ENCODE results near the gene SCN1B. TPM values are rescaled to one million over a fixed set of nuclear protein-coding genes. Genes with fewer than 3 reads are reported as not detected.

SCN1B gene
- total and polyA plus RNA-seq, 2 of the 13 experiments (the other 11 are each of a cell fraction or from before 2014, with no cell fraction given) = 2.7 to 20.1 TPM

DNA sequence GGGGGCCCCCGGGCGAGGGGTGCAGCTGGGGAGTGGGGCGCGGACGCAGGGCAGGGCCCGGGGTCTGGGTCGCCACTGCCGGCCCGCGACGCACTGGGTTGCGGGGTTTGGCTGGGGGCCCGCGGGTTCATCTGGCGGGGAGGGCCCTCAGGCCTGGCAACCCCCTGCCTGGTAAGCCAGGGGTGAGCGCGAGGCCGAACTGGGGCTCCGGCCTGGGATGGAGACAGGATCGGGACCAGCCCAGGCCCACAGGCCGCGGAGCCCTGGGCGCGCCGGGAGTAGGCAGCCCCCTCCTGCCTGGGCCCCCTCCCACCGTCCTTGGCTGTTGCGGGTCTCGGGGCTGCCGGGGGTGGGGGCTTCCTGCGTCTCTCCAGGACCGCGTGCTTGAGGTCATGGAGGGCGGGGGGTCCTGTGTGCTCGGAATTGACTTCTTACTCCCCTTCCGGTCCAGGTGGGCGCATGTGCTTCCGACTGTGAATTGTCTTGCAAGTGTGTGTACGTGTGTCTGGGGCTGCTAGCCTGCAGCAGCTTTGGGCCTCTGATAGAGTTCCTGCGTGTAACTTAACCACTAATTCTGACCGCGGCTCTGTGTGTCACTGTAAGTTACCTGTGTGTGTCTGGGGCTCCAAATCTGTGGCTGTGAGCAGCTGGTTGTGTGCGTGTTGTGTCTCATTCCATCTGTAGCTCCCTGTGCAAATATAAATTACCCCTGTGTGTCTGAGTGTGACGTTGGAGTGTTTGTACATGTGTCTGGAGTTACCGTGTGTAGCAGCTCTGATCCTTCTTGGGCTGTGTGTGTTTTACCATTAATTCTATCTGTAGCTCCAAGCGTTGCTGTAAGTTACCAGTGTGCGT lies 29.4 kb upstream of the SCN1B start (continued):
- TF ChIP-seq, protein P1, sequence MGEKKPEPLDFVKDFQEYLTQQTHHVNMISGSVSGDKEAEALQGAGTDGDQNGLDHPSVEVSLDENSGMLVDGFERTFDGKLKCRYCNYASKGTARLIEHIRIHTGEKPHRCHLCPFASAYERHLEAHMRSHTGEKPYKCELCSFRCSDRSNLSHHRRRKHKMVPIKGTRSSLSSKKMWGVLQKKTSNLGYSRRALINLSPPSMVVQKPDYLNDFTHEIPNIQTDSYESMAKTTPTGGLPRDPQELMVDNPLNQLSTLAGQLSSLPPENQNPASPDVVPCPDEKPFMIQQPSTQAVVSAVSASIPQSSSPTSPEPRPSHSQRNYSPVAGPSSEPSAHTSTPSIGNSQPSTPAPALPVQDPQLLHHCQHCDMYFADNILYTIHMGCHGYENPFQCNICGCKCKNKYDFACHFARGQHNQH (CRISPR knock-in tag; IDR thresholded peaks at IDR 0.05) = 0 out of 2 replicates have a peak, but pooled peaks have one; percentile 25
- TF ChIP-seq ZNF563 (CRISPR knock-in tag; IDR thresholded peaks at IDR 0.05) (0 out of 2 replicates have a peak, but pooled peaks have one; percentile 45), POLR2AphosphoS5 (IDR thresholded peaks at IDR 0.05; ENCODE audit: low read depth, low read length) (peak; percentile 41; the same call in 1 of the 2 replicates), RBFOX2 (IDR thresholded peaks at IDR 0.05; ENCODE audit: low read depth, low read length) (peak; percentile 78), SSRP1 (CRISPR knock-in tag; IDR thresholded peaks at IDR 0.05) (peak; percentile 72; the same call in 1 of the 2 replicates), RXRA (CRISPR knock-in tag; IDR thresholded peaks at IDR 0.05) (peak; percentile 38), ZNF296 (CRISPR knock-in tag; conservative IDR thresholded peaks at IDR 0.05) (0 out of 2 replicates have a peak, but pooled peaks have one; percentile 38), MYC (CRISPR knock-in tag; IDR thresholded peaks at IDR 0.05; ENCODE audit: borderline replicate concordance) (peak; percentile 86), KDM5B (CRISPR knock-in tag; IDR thresholded peaks at IDR 0.05; ENCODE audit: borderline replicate concordance) (peak; percentile 13; the same call in 1 of the 2 replicates), ZFP1 (CRISPR knock-in tag; IDR thresholded peaks at IDR 0.05) (no peak), ZNF879 (CRISPR knock-in tag; IDR thresholded peaks at IDR 0.05) (0 out of 2 replicates have a peak, but pooled peaks have one; percentile 51), DMAP1 (CRISPR knock-in tag; IDR thresholded peaks at IDR 0.05) (peak; percentile 45; the same call in 1 of the 2 replicates), ZBTB7A (CRISPR knock-in tag; IDR thresholded peaks at IDR 0.05) (peak; percentile 51; the same call in 1 of the 2 replicates), PHF20 (CRISPR knock-in tag; IDR thresholded peaks at IDR 0.05) (0 out of 2 replicates have a peak, but pooled peaks have one; percentile 29), ZNF207 (IDR thresholded peaks at IDR 0.05; ENCODE audit: borderline replicate concordance) (no peak)
- TF ChIP-seq, protein P2, sequence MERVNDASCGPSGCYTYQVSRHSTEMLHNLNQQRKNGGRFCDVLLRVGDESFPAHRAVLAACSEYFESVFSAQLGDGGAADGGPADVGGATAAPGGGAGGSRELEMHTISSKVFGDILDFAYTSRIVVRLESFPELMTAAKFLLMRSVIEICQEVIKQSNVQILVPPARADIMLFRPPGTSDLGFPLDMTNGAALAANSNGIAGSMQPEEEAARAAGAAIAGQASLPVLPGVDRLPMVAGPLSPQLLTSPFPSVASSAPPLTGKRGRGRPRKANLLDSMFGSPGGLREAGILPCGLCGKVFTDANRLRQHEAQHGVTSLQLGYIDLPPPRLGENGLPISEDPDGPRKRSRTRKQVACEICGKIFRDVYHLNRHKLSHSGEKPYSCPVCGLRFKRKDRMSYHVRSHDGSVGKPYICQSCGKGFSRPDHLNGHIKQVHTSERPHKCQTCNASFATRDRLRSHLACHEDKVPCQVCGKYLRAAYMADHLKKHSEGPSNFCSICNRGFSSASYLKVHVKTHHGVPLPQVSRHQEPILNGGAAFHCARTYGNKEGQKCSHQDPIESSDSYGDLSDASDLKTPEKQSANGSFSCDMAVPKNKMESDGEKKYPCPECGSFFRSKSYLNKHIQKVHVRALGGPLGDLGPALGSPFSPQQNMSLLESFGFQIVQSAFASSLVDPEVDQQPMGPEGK (CRISPR knock-in tag; IDR thresholded peaks at IDR 0.05) = peak; percentile 81
- TF ChIP-seq, protein P3, sequence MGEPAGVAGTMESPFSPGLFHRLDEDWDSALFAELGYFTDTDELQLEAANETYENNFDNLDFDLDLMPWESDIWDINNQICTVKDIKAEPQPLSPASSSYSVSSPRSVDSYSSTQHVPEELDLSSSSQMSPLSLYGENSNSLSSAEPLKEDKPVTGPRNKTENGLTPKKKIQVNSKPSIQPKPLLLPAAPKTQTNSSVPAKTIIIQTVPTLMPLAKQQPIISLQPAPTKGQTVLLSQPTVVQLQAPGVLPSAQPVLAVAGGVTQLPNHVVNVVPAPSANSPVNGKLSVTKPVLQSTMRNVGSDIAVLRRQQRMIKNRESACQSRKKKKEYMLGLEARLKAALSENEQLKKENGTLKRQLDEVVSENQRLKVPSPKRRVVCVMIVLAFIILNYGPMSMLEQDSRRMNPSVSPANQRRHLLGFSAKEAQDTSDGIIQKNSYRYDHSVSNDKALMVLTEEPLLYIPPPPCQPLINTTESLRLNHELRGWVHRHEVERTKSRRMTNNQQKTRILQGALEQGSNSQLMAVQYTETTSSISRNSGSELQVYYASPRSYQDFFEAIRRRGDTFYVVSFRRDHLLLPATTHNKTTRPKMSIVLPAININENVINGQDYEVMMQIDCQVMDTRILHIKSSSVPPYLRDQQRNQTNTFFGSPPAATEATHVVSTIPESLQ (CRISPR knock-in tag; conservative IDR thresholded peaks at IDR 0.05) = no peak
- TF ChIP-seq, protein P4, sequence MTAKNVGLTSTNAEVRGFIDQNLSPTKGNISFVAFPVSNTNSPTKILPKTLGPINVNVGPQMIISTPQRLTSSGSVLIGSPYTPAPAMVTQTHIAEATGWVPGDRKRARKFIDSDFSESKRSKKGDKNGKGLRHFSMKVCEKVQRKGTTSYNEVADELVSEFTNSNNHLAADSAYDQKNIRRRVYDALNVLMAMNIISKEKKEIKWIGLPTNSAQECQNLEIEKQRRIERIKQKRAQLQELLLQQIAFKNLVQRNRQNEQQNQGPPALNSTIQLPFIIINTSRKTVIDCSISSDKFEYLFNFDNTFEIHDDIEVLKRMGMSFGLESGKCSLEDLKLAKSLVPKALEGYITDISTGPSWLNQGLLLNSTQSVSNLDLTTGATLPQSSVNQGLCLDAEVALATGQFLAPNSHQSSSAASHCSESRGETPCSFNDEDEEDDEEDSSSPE (CRISPR knock-in tag; IDR thresholded peaks at IDR 0.05) = 0 out of 2 replicates have a peak, but pooled peaks have one; percentile 24
- TF ChIP-seq, protein P5, sequence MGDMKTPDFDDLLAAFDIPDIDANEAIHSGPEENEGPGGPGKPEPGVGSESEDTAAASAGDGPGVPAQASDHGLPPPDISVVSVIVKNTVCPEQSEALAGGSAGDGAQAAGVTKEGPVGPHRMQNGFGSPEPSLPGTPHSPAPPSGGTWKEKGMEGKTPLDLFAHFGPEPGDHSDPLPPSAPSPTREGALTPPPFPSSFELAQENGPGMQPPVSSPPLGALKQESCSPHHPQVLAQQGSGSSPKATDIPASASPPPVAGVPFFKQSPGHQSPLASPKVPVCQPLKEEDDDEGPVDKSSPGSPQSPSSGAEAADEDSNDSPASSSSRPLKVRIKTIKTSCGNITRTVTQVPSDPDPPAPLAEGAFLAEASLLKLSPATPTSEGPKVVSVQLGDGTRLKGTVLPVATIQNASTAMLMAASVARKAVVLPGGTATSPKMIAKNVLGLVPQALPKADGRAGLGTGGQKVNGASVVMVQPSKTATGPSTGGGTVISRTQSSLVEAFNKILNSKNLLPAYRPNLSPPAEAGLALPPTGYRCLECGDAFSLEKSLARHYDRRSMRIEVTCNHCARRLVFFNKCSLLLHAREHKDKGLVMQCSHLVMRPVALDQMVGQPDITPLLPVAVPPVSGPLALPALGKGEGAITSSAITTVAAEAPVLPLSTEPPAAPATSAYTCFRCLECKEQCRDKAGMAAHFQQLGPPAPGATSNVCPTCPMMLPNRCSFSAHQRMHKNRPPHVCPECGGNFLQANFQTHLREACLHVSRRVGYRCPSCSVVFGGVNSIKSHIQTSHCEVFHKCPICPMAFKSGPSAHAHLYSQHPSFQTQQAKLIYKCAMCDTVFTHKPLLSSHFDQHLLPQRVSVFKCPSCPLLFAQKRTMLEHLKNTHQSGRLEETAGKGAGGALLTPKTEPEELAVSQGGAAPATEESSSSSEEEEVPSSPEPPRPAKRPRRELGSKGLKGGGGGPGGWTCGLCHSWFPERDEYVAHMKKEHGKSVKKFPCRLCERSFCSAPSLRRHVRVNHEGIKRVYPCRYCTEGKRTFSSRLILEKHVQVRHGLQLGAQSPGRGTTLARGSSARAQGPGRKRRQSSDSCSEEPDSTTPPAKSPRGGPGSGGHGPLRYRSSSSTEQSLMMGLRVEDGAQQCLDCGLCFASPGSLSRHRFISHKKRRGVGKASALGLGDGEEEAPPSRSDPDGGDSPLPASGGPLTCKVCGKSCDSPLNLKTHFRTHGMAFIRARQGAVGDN (CRISPR knock-in tag; IDR thresholded peaks at IDR 0.05) = peak; percentile 72
